ENCODE data around the gene REEP2. TPM values are rescaled to one million over a fixed set of nuclear protein-coding genes. Genes with fewer than 3 reads are reported as not detected.

Gene REEP2
- total RNA-seq, 4 donors from 2014 or later = 0.77 to 14.1 (median 5.0) TPM

- Histone ChIP-seq H3K27me3 (no peaks in the 10 kb centered on the region), H3K4me3 (peak overlapping the region in 1 of 2 donors; percentile 40), H3K36me3 (no peaks in the 10 kb centered on the region), H3K9me3 (no peaks in the 10 kb centered on the region), H3K27ac (peak overlapping the region; percentile 37 to 43), H3K4me1 (peaks cover 0 to 3% of the 10 kb centered on the region in 2 donors)
- intact Hi-C loops (cut with DNase I; ENCODE audit: low total_unique reads) = no loop called here
- no peak for DNase-seq
- TF ChIP-seq, protein P1, sequence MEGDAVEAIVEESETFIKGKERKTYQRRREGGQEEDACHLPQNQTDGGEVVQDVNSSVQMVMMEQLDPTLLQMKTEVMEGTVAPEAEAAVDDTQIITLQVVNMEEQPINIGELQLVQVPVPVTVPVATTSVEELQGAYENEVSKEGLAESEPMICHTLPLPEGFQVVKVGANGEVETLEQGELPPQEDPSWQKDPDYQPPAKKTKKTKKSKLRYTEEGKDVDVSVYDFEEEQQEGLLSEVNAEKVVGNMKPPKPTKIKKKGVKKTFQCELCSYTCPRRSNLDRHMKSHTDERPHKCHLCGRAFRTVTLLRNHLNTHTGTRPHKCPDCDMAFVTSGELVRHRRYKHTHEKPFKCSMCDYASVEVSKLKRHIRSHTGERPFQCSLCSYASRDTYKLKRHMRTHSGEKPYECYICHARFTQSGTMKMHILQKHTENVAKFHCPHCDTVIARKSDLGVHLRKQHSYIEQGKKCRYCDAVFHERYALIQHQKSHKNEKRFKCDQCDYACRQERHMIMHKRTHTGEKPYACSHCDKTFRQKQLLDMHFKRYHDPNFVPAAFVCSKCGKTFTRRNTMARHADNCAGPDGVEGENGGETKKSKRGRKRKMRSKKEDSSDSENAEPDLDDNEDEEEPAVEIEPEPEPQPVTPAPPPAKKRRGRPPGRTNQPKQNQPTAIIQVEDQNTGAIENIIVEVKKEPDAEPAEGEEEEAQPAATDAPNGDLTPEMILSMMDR (IDR thresholded peaks at IDR 0.05) = no peak
- no peak for TF ChIP-seq POLR2A (IDR thresholded peaks at IDR 0.05)
Measured at GRCh38 chr5:138438003-138438723, 694 bp upstream of the REEP2 start.

DNA sequence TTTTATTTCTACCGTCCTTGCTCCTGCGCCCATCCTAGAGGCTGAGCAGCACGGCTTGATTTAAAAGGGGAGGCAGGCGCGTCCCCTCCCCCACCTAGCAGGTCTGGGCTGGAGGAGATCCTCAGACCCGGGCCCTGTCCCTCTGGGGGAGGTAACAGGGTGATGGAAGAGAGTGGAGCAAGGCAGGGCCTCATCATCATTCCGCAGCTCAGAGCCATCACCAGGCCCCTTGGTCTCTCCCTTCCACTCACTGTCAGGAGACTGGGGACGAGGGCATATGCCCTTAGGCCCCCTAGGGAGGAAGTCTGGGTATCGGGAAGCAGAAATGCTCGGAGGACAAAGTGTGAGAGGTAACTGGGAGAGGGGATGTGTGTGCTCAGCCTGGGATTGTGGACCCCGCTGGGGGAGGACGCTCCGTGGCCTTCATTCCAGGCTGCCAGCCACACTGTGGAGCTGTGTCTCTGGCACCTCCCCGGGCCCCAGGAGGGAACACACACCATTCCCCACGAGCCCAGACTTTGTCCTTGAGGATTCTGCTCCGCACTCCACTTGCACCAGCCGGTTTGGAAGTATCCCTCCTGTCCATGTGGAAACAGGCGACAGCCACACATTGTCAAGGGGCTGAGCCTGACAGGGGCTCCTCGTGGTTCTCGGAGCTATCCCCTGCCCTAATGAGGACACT lies 761 bp downstream of the REEP2 start:
- Histone ChIP-seq H3K27ac (peak overlapping the region; percentile 61 to 67), H3K4me1 (peaks cover 0 to 3% of the 10 kb centered on the region in 2 donors), H3K4me3 (peak overlapping the region; percentile 25 to 40), H3K27me3 (no peaks in the 10 kb centered on the region), H3K36me3 (no peaks in the 10 kb centered on the region), H3K9me3 (no peaks in the 10 kb centered on the region)
- intact Hi-C loops (cut with DNase I; ENCODE audit: low total_unique reads) = no loop called here
- no peak for DNase-seq
- TF ChIP-seq, protein P1 (IDR thresholded peaks at IDR 0.05) = no peak
- no peak for TF ChIP-seq POLR2A (IDR thresholded peaks at IDR 0.05)

GRCh38 chr5:138440159-138441073 lies 1.6 kb downstream of the REEP2 start:
- intact Hi-C loops (cut with DNase I; ENCODE audit: low total_unique reads) = no loop called here
- Histone ChIP-seq H3K9me3 (no peaks in the 10 kb centered on the region), H3K36me3 (no peaks in the 10 kb centered on the region), H3K4me1 (peaks cover 0 to 3% of the 10 kb centered on the region in 2 donors), H3K4me3 (no peak overlapping the region), H3K27me3 (no peaks in the 10 kb centered on the region), H3K27ac (peak overlapping the region in 1 of 2 donors; percentile 67)
- no peak for TF ChIP-seq POLR2A (IDR thresholded peaks at IDR 0.05)
- TF ChIP-seq, protein P1 (IDR thresholded peaks at IDR 0.05) = no peak
- no peak for DNase-seq

DNA sequence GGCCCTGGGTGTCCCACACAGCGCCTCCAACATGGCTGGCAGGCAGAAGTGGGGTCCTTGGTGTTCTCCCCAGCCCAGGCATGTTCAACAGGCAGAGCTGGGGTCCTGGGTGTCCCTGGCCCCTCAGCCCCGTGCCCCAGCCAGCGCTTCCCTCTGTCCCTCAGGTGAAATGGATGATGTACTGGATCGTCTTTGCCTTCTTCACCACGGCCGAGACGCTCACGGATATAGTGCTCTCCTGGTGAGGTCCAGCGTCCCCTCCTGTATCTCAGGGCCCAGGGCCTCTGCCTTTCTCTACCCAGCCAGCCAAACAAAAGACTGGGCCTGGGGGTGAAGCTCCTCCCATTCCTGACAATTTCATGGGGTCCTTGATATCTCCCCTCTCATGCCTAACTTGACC lies 2.4 kb downstream of the REEP2 start:
- intact Hi-C loops (cut with DNase I; ENCODE audit: low total_unique reads) = no loop called here
- TF ChIP-seq, protein P1 (IDR thresholded peaks at IDR 0.05) = no peak
- no peak for TF ChIP-seq POLR2A (IDR thresholded peaks at IDR 0.05)
- H3K27me3 ChIP-seq = no peaks in the 10 kb centered on the region
- H3K27ac ChIP-seq = no peak overlapping the region
- H3K4me1 ChIP-seq = peaks cover 0 to 3% of the 10 kb centered on the region in 2 donors
- no peaks in the 10 kb centered on the region for H3K36me3 ChIP-seq
- H3K4me3 ChIP-seq = no peak overlapping the region
- DNase-seq = no peak
- H3K9me3 ChIP-seq = no peaks in the 10 kb centered on the region

All from uterus (tissue), 4 donors.